SH-SY5Y (cell line): Measurements from ENCODE around the gene ADGRG1.

ENCODE experiments used
- GATA2 ChIP-seq: IDR thresholded peaks from 2 replicates; pipeline ENCODE4 v1.6.1; 2011; ENCODE audit warnings: mild to moderate bottlenecking, low read depth, low read length
- GATA3 ChIP-seq: IDR thresholded peaks from 2 replicates; pipeline ENCODE4 v1.6.1; 2011; ENCODE audit warnings: low read depth, mild to moderate bottlenecking, low read length, moderate library complexity

DNA sequence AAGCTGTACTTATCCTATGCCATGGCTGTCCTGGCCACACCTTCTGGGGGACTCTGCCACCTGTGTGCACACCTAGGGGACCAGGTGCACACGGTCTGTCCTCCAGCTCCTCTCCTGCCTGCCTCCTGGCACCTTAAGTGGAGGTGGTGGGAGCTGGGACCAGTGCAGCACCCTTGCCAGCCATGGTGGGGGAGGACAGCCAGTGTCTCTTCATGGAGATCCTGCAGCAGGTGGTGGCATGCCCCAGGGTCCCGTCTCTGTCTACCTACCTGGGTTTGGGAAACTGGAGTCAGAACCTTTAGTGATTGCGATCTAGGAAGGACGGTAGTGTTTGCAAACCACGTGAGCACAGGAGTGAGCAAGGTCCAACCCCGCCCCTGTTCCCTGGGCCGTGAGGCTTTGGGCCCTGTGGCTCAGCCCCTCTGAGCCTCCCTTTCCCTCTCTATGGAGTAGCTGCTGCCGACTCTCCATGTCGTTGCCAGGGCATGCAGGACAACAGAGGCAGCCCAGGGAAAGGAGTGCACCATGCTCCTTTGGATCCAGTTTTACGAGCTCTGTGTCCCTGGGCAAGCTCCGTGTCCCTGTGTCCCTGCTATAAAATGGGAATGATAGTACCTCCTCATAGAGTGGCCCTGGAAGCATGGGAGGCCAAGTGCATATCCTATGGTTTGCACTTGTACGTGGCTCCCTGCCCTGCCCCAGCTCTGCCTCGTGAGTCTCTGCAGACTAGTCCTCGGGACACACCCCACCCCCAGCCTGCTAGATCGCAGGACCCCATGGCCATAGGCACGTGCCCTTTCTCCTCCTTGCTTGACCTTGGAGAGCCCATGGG is 7.1 kb downstream of the ADGRG1 start:
- TF ChIP-seq GATA2 (no peak), GATA3 (no peak)
